ENCODE measurements around the gene ARHGEF3.

ARHGEF3 gene

GRCh38 chr3:56810577-56811545, 9.1 kb upstream of the ARHGEF3 start:
- Histone ChIP-seq H2BK5ac (ENCODE audit: low read length) (no peak overlapping the region), H3K9me3 (replicated peaks in 1 of 2; ENCODE audit: control insufficient read depth in 2 of 2, insufficient read depth in 1 of 2, low read depth in 1 of 2, low read length in 2 of 2) (no peaks in the 10 kb centered on the region), H3K4me1 (ENCODE audit: control insufficient read depth in 2 of 2, insufficient read depth in 1 of 2, low read depth in 1 of 2, low read length in 2 of 2) (no peaks in the 10 kb centered on the region), H3K27me3 (ENCODE audit: control insufficient read depth in 3 of 3, insufficient read depth in 3 of 3, low read depth in 1 of 3, low read length in 3 of 3) (peaks cover 0 to 32% (median 0%) of the 10 kb centered on the region in 3 experiments), H4K8ac (ENCODE audit: low read depth, low read length) (no peak overlapping the region), H2BK120ac (ENCODE audit: low read depth, low read length) (no peak overlapping the region), H4K91ac (ENCODE audit: low read depth, low read length, poor library complexity) (no peak overlapping the region), H2BK12ac (ENCODE audit: low read length) (no peak overlapping the region), H2BK15ac (ENCODE audit: low read length) (no peak overlapping the region), H3K9ac (ENCODE audit: low read depth, low read length, poor library complexity) (no peak overlapping the region), H3K18ac (ENCODE audit: low read length) (no peak overlapping the region), H2AK5ac (ENCODE audit: low read depth, low read length) (no peak overlapping the region), H3K4me3 (ENCODE audit: low read length in 2 of 2) (no peak overlapping the region), H3K14ac (ENCODE audit: low read length) (no peak overlapping the region), H3K36me3 (replicated peaks in 1 of 2; ENCODE audit: control insufficient read depth in 2 of 2, insufficient read depth in 2 of 2, low read length in 2 of 2) (no peaks in the 10 kb centered on the region), H3K27ac (replicated peaks; ENCODE audit: low read length) (no peak overlapping the region), H3K4me2 (ENCODE audit: insufficient read depth, low read length, poor library complexity, severe bottlenecking) (no peak overlapping the region), H2AFZ (ENCODE audit: low read length) (no peak overlapping the region), H3K79me1 (ENCODE audit: low read depth, low read length) (no peaks in the 10 kb centered on the region), H3K4ac (ENCODE audit: low read length) (no peak overlapping the region), H3K23ac (ENCODE audit: low read depth, low read length, poor library complexity) (no peak overlapping the region)
- no CpG with 5 or more reads among the region's 6 CpGs for WGBS, 2 donors (ENCODE audit: extremely low coverage in 2 of 2, insufficient read length in 2 of 2, insufficient replicate concordance in 1 of 2)
- no peak for DNase-seq (ENCODE audit: low spot score)

GRCh38 chr3:56806407-56806806, 4.7 kb upstream of the ARHGEF3 start:
- Histone ChIP-seq H3K18ac (ENCODE audit: low read length) (no peak overlapping the region), H2BK120ac (ENCODE audit: low read depth, low read length) (no peak overlapping the region), H2BK15ac (ENCODE audit: low read length) (no peak overlapping the region), H2AK5ac (ENCODE audit: low read depth, low read length) (no peak overlapping the region), H2AFZ (ENCODE audit: low read length) (no peak overlapping the region), H4K8ac (ENCODE audit: low read depth, low read length) (no peak overlapping the region), H2BK12ac (ENCODE audit: low read length) (no peak overlapping the region), H3K79me1 (ENCODE audit: low read depth, low read length) (no peaks in the 10 kb centered on the region), H3K4ac (ENCODE audit: low read length) (no peak overlapping the region), H3K27ac (replicated peaks; ENCODE audit: low read length) (no peak overlapping the region), H3K27me3 (ENCODE audit: control insufficient read depth in 3 of 3, insufficient read depth in 3 of 3, low read depth in 1 of 3, low read length in 3 of 3) (peaks cover 0 to 34% (median 3%) of the 10 kb centered on the region in 3 experiments), H2BK5ac (ENCODE audit: low read length) (no peak overlapping the region), H3K4me3 (ENCODE audit: low read length in 2 of 2) (no peak overlapping the region), H4K91ac (ENCODE audit: low read depth, low read length, poor library complexity) (no peak overlapping the region), H3K4me1 (ENCODE audit: control insufficient read depth in 2 of 2, insufficient read depth in 1 of 2, low read depth in 1 of 2, low read length in 2 of 2) (peaks cover under 1 to 2% of the 10 kb centered on the region in 2 donors), H3K9me3 (replicated peaks in 1 of 2; ENCODE audit: control insufficient read depth in 2 of 2, insufficient read depth in 1 of 2, low read depth in 1 of 2, low read length in 2 of 2) (no peaks in the 10 kb centered on the region), H3K36me3 (replicated peaks in 1 of 2; ENCODE audit: control insufficient read depth in 2 of 2, insufficient read depth in 2 of 2, low read length in 2 of 2) (no peaks in the 10 kb centered on the region), H3K23ac (ENCODE audit: low read depth, low read length, poor library complexity) (no peak overlapping the region), H3K9ac (ENCODE audit: low read depth, low read length, poor library complexity) (no peak overlapping the region), H3K14ac (ENCODE audit: low read length) (no peak overlapping the region), H3K4me2 (ENCODE audit: insufficient read depth, low read length, poor library complexity, severe bottlenecking) (no peak overlapping the region)
- DNase-seq (ENCODE audit: low spot score): no peak
- no CpG with 5 or more reads among the region's 5 CpGs for WGBS, 2 donors (ENCODE audit: extremely low coverage in 2 of 2, insufficient read length in 2 of 2, insufficient replicate concordance in 1 of 2)

- H3K4me2 ChIP-seq (ENCODE audit: insufficient read depth, low read length, poor library complexity, severe bottlenecking): no peak overlapping the region
- no CpG with 5 or more reads among the region's 1 CpG for WGBS, 2 donors (ENCODE audit: extremely low coverage in 2 of 2, insufficient read length in 2 of 2, insufficient replicate concordance in 1 of 2)
- no peak for DNase-seq (ENCODE audit: low spot score)
These were observed 1.0 kb upstream of the ARHGEF3 start for GRCh38 chr3:56802790-56803189.

GRCh38 chr3:56802378-56802745, 613 bp upstream of the ARHGEF3 start:
- no peak overlapping the region for H4K8ac ChIP-seq (ENCODE audit: low read depth, low read length)
- peak overlapping the region; percentile 98 for H2AFZ ChIP-seq (ENCODE audit: low read length)
- no peak overlapping the region for H3K9ac ChIP-seq (ENCODE audit: low read depth, low read length, poor library complexity)
- H2BK15ac ChIP-seq (ENCODE audit: low read length): no peak overlapping the region
- peak overlapping the region in 1 of 2 donors; percentile 55 for H3K4me3 ChIP-seq (ENCODE audit: low read length in 2 of 2)
- H3K4me2 ChIP-seq (ENCODE audit: insufficient read depth, low read length, poor library complexity, severe bottlenecking): no peak overlapping the region
- H3K27me3 ChIP-seq (ENCODE audit: control insufficient read depth in 3 of 3, insufficient read depth in 3 of 3, low read depth in 1 of 3, low read length in 3 of 3): peaks cover 0 to 48% (median 18%) of the 10 kb centered on the region in 3 experiments
- no CpG with 5 or more reads among the region's 8 CpGs for WGBS, 2 donors (ENCODE audit: extremely low coverage in 2 of 2, insufficient read length in 2 of 2, insufficient replicate concordance in 1 of 2)
- no peaks in the 10 kb centered on the region for H3K9me3 ChIP-seq (replicated peaks in 1 of 2; ENCODE audit: control insufficient read depth in 2 of 2, insufficient read depth in 1 of 2, low read depth in 1 of 2, low read length in 2 of 2)
- H3K79me1 ChIP-seq (ENCODE audit: low read depth, low read length): no peaks in the 10 kb centered on the region
- H2BK12ac ChIP-seq (ENCODE audit: low read length): no peak overlapping the region
- H3K36me3 ChIP-seq (replicated peaks in 1 of 2; ENCODE audit: control insufficient read depth in 2 of 2, insufficient read depth in 2 of 2, low read length in 2 of 2): no peaks in the 10 kb centered on the region
- no peak overlapping the region for H2AK5ac ChIP-seq (ENCODE audit: low read depth, low read length)
- H3K4me1 ChIP-seq (ENCODE audit: control insufficient read depth in 2 of 2, insufficient read depth in 1 of 2, low read depth in 1 of 2, low read length in 2 of 2): peaks cover 4 to 5% of the 10 kb centered on the region in 2 donors
- H2BK5ac ChIP-seq (ENCODE audit: low read length): no peak overlapping the region
- no peak overlapping the region for H4K91ac ChIP-seq (ENCODE audit: low read depth, low read length, poor library complexity)
- no peak overlapping the region for H3K18ac ChIP-seq (ENCODE audit: low read length)
- no peak overlapping the region for H3K14ac ChIP-seq (ENCODE audit: low read length)
- no peak overlapping the region for H2BK120ac ChIP-seq (ENCODE audit: low read depth, low read length)
- no peak overlapping the region for H3K23ac ChIP-seq (ENCODE audit: low read depth, low read length, poor library complexity)
- H3K27ac ChIP-seq (replicated peaks; ENCODE audit: low read length): no peak overlapping the region
- DNase-seq (ENCODE audit: low spot score): no peak
- H3K4ac ChIP-seq (ENCODE audit: low read length): no peak overlapping the region

More at GRCh38 chr3:56802790-56803189, 1.0 kb upstream of the ARHGEF3 start:
- Histone ChIP-seq H3K79me1 (ENCODE audit: low read depth, low read length) (no peaks in the 10 kb centered on the region), H2BK15ac (ENCODE audit: low read length) (no peak overlapping the region), H3K4ac (ENCODE audit: low read length) (no peak overlapping the region), H2BK5ac (ENCODE audit: low read length) (no peak overlapping the region), H3K23ac (ENCODE audit: low read depth, low read length, poor library complexity) (no peak overlapping the region), H3K27ac (replicated peaks; ENCODE audit: low read length) (no peak overlapping the region), H2AFZ (ENCODE audit: low read length) (no peak overlapping the region), H3K36me3 (replicated peaks in 1 of 2; ENCODE audit: control insufficient read depth in 2 of 2, insufficient read depth in 2 of 2, low read length in 2 of 2) (no peaks in the 10 kb centered on the region), H3K9ac (ENCODE audit: low read depth, low read length, poor library complexity) (no peak overlapping the region), H3K18ac (ENCODE audit: low read length) (no peak overlapping the region), H3K14ac (ENCODE audit: low read length) (no peak overlapping the region), H3K27me3 (ENCODE audit: control insufficient read depth in 3 of 3, insufficient read depth in 3 of 3, low read depth in 1 of 3, low read length in 3 of 3) (peaks cover 0 to 50% (median 18%) of the 10 kb centered on the region in 3 experiments), H3K9me3 (replicated peaks in 1 of 2; ENCODE audit: control insufficient read depth in 2 of 2, insufficient read depth in 1 of 2, low read depth in 1 of 2, low read length in 2 of 2) (no peaks in the 10 kb centered on the region), H3K4me3 (ENCODE audit: low read length in 2 of 2) (no peak overlapping the region), H2AK5ac (ENCODE audit: low read depth, low read length) (no peak overlapping the region), H2BK120ac (ENCODE audit: low read depth, low read length) (no peak overlapping the region), H4K91ac (ENCODE audit: low read depth, low read length, poor library complexity) (no peak overlapping the region), H3K4me1 (ENCODE audit: control insufficient read depth in 2 of 2, insufficient read depth in 1 of 2, low read depth in 1 of 2, low read length in 2 of 2) (peaks cover 4 to 5% of the 10 kb centered on the region in 2 donors), H2BK12ac (ENCODE audit: low read length) (no peak overlapping the region), H4K8ac (ENCODE audit: low read depth, low read length) (no peak overlapping the region)

Data from neuronal stem cell (in vitro differentiated cells).